PFSK-1 (cell line): ENCODE data around the gene PCARE.

Experiments used
- POLR2AphosphoS5 ChIP-seq: IDR thresholded peaks from 2 replicates; pipeline ENCODE4 v1.6.1; 2012; ENCODE audit warnings: low read depth, mild to moderate bottlenecking, control low read depth, low read length, moderate library complexity
- REST ChIP-seq, 2 experiments: IDR thresholded peaks; 2 replicates each; pipeline versions ENCODE4 v1.6.1 to v1.8.0; 2011 to 2012; ENCODE audit warnings: low read depth in 2 of 2, low read length in 2 of 2, control low read depth in 1 of 2, inconsistent platforms in 1 of 2, mild to moderate bottlenecking in 1 of 2, moderate library complexity in 1 of 2; ENCODE audit not compliant: insufficient read depth in 1 of 2

GRCh38 chr2:29023188-29023587 is 51.1 kb downstream of the PCARE start:
- TF ChIP-seq POLR2AphosphoS5 (no peak), REST (IDR thresholded peaks at IDR 0.05; ENCODE audit: insufficient read depth in 1 of 2, low read depth in 2 of 2, low read length in 2 of 2) (no peak)
